ENCODE data around the gene NLGN3. TPM values are rescaled to one million over a fixed set of nuclear protein-coding genes. Genes with fewer than 3 reads are reported as not detected.

NLGN3 gene
- total RNA-seq, 1 donor from 2014 or later: 3.3 TPM

DNA sequence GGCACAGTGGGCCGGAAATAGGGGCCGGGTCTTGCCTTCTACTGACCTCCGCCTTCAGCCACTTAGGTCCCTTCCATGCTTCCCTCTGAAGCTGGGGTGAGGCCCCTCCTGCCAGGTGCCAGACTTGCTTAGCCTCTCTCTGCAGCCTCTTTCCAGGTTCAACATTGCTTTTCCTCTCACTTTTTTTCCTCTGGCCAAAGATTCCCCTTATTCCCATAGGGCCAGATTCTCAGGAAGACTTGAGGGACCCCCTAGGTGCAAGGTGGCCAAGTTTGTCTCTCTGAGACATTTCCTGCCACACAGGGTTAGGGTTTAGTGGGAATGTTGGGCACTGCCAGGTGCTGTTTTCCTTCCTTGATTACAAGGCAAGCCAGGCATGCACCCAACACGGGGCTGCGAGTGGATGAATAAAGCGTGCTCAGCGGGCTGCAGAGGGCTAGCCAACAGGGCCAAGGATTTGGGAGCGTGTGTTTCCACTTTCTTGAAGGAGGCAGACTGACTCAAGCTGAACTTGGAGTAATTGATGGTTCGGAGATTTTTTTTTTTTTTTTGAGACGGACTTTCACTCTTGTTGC is 70.8 kb downstream of the NLGN3 start:
- Mint-ChIP-seq H3K4me1 (no peaks in the 10 kb centered on the region), H3K9me3 (peaks cover 19% of the 10 kb centered on the region), H3K27me3 (ENCODE audit: low read depth) (no peaks in the 10 kb centered on the region), H3K4me3 (no peak overlapping the region), H3K27ac (no peak overlapping the region), H3K36me3 (no peaks in the 10 kb centered on the region)
- TF ChIP-seq, protein P1, sequence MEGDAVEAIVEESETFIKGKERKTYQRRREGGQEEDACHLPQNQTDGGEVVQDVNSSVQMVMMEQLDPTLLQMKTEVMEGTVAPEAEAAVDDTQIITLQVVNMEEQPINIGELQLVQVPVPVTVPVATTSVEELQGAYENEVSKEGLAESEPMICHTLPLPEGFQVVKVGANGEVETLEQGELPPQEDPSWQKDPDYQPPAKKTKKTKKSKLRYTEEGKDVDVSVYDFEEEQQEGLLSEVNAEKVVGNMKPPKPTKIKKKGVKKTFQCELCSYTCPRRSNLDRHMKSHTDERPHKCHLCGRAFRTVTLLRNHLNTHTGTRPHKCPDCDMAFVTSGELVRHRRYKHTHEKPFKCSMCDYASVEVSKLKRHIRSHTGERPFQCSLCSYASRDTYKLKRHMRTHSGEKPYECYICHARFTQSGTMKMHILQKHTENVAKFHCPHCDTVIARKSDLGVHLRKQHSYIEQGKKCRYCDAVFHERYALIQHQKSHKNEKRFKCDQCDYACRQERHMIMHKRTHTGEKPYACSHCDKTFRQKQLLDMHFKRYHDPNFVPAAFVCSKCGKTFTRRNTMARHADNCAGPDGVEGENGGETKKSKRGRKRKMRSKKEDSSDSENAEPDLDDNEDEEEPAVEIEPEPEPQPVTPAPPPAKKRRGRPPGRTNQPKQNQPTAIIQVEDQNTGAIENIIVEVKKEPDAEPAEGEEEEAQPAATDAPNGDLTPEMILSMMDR (IDR thresholded peaks at IDR 0.05; ENCODE audit: unreplicated experiment): no peak
- no peak for DNase-seq (ENCODE audit: low spot score in 2 of 2, unreplicated experiment in 2 of 2)

DNA sequence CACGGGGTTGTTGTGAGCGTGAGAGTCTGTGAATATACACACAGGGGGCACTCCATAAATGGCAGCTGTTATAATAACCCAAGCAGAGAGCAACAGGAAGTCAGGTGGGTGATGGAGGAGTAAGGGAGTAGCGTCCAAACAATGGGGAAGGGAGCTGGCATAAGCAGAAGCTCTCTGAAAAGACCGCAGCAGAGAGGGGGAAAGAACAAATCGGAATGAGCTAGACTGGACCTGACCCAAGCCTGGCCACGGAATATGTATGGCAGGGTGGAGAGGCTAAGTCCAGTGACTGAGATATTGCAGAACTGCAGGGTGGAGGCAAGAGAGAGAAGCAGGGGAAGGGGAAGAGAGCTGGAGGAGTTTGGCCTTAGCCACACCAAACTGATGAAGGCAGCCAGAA is 71.8 kb downstream of the NLGN3 start:
- H3K9me3 Mint-ChIP-seq: peaks cover 12% of the 10 kb centered on the region
- H3K4me3 Mint-ChIP-seq: no peak overlapping the region
- DNase-seq (ENCODE audit: low spot score in 2 of 2, unreplicated experiment in 2 of 2): no peak
- no peaks in the 10 kb centered on the region for H3K27me3 Mint-ChIP-seq (ENCODE audit: low read depth)
- no peak overlapping the region for H3K27ac Mint-ChIP-seq
- TF ChIP-seq, protein P1 (IDR thresholded peaks at IDR 0.05; ENCODE audit: unreplicated experiment): no peak
- no peaks in the 10 kb centered on the region for H3K36me3 Mint-ChIP-seq
- H3K4me1 Mint-ChIP-seq: no peaks in the 10 kb centered on the region

DNA sequence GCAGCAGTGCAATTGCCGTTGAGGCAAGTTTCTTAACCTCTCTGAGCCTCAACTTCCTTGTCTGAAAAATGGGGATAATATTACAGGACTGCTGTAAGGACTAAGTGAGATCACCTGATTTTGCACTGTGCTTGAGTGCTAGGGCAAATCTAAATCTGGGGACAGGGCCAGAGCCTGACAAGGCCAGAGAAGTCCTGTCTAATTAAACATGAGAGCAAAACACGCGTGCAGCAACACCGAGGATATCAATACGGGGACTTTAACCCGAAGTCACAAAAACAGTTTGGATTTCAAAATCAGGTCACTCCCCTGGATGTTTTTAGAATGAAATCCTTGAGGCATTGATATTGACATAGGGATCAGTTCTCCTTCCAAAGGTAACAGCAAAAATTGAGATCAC is 72.7 kb downstream of the NLGN3 start:
- H3K9me3 Mint-ChIP-seq: peaks cover 12% of the 10 kb centered on the region
- no peak overlapping the region for H3K4me3 Mint-ChIP-seq
- H3K27me3 Mint-ChIP-seq (ENCODE audit: low read depth): no peaks in the 10 kb centered on the region

More for the DNA sequence above, 72.7 kb downstream of the NLGN3 start:
- no peak overlapping the region for H3K27ac Mint-ChIP-seq
- TF ChIP-seq, protein P1 (IDR thresholded peaks at IDR 0.05; ENCODE audit: unreplicated experiment): no peak
- H3K36me3 Mint-ChIP-seq: no peaks in the 10 kb centered on the region
- no peaks in the 10 kb centered on the region for H3K4me1 Mint-ChIP-seq
- DNase-seq (ENCODE audit: low spot score in 2 of 2, unreplicated experiment in 2 of 2): no peak

Other genes with a start within 250 kb of the NLGN3 start
- not detected in 3 replicates for gene TEX11, start 236.1 kb upstream of the NLGN3 start, total RNA-seq
- 4.6 to 5.2 TPM (median 4.6 TPM) in 3 replicates for gene SLC7A3, start 213.7 kb upstream of the NLGN3 start, total RNA-seq
- 58.5 to 63.9 TPM (median 62.5 TPM) in 3 replicates for gene SNX12, start 76.5 kb upstream of the NLGN3 start, total RNA-seq
- gene FOXO4, start 49.0 kb upstream of the NLGN3 start, total RNA-seq: 25.3 to 30.9 TPM (median 25.4 TPM) in 3 replicates
- not detected in 3 replicates for gene CXorf65, start 38.1 kb upstream of the NLGN3 start, total RNA-seq
- 0.25 TPM in 1 of 3 replicates, not detected in the others for gene IL2RG, start 33.3 kb upstream of the NLGN3 start, total RNA-seq
- gene MED12, start 26.2 kb upstream of the NLGN3 start, total RNA-seq: 80.8 to 91.6 TPM (median 86.7 TPM) in 3 replicates
- gene GJB1, start 78.4 kb downstream of the NLGN3 start, total RNA-seq: 0.11 TPM in 1 of 3 replicates, not detected in the others
- 97.4 to 97.9 TPM (median 97.6 TPM) in 3 replicates for gene ZMYM3, start 109.3 kb downstream of the NLGN3 start, total RNA-seq
- gene NONO, start 138.8 kb downstream of the NLGN3 start, total RNA-seq: 611 to 640 TPM (median 632 TPM) in 3 replicates
- 3.7 to 4.4 TPM (median 3.7 TPM) in 3 replicates for gene ITGB1BP2, start 156.9 kb downstream of the NLGN3 start, total RNA-seq
- 46.5 to 48.0 TPM (median 47.9 TPM) in 3 replicates for gene TAF1, start 221.5 kb downstream of the NLGN3 start, total RNA-seq